Measurements from ENCODE around the gene TEX48.

DNA sequence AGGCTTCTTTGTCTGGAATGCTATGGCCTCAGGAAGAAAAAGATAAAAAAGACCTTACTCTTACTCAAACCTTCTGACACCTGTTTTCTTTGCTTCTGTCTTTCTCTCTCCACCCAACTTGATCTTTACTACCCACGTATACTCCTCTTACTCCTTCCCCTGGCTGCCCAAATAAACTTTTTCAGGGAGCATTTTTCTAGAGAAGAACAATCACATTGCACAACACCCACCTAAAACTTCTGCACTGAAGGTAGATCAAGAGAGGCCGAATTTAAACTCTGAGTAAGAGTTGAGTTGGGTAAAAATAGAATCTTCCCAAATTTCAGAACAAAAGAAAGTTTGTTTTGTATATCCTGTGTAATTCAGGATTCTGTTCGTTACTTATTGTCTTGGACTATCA lies 3.9 kb downstream of the TEX48 start:
- TF ChIP-seq, protein P1, sequence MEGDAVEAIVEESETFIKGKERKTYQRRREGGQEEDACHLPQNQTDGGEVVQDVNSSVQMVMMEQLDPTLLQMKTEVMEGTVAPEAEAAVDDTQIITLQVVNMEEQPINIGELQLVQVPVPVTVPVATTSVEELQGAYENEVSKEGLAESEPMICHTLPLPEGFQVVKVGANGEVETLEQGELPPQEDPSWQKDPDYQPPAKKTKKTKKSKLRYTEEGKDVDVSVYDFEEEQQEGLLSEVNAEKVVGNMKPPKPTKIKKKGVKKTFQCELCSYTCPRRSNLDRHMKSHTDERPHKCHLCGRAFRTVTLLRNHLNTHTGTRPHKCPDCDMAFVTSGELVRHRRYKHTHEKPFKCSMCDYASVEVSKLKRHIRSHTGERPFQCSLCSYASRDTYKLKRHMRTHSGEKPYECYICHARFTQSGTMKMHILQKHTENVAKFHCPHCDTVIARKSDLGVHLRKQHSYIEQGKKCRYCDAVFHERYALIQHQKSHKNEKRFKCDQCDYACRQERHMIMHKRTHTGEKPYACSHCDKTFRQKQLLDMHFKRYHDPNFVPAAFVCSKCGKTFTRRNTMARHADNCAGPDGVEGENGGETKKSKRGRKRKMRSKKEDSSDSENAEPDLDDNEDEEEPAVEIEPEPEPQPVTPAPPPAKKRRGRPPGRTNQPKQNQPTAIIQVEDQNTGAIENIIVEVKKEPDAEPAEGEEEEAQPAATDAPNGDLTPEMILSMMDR (IDR thresholded peaks at IDR 0.05) = no peak
- TF ChIP-seq POLR2AphosphoS5 (IDR thresholded peaks at IDR 0.05) (no peak), POLR2A (IDR thresholded peaks at IDR 0.05) (no peak), EP300 (IDR thresholded peaks at IDR 0.05) (no peak)
